GM12875 (cell line): ENCODE results near the gene TIE1.

Experiments used
- H3K4me3 ChIP-seq: one replicate; pipeline ENCODE4 v1.5.1; 2011; ENCODE audit warnings: low read depth, low read length, control low read depth
- CTCF ChIP-seq: IDR thresholded peaks from 2 replicates; pipeline ENCODE4 v1.5.1; 2011; ENCODE audit warnings: low read depth, mild to moderate bottlenecking, control low read depth, inconsistent platforms, low read length, moderate library complexity, borderline replicate concordance; ENCODE audit not compliant: insufficient read depth

Gene TIE1

GRCh38 chr1:43269627-43270375 lies 31.0 kb upstream of the TIE1 start, which contains the start of gene TMEM125:
TSS of gene TMEM125 (plus strand) at chr1:43269983. CDS start at chr1:43272723, 2,740 bp downstream.
- no peak for TF ChIP-seq CTCF
- H3K4me3 ChIP-seq, result no peak within 1 kb of the TSS

- TF ChIP-seq CTCF, result no peak
- H3K4me3 ChIP-seq, result no peak overlapping the region
These were observed 30.2 kb upstream of the TIE1 start for GRCh38 chr1:43270421-43271095.

- no peak overlapping the region for H3K4me3 ChIP-seq
- no peak for TF ChIP-seq CTCF
These were observed 29.3 kb upstream of the TIE1 start for GRCh38 chr1:43271186-43272118.

GRCh38 chr1:43272161-43272560 lies 28.6 kb upstream of the TIE1 start:
- H3K4me3 ChIP-seq, result no peak overlapping the region
- no peak for TF ChIP-seq CTCF

- no peak overlapping the region for H3K4me3 ChIP-seq
- no peak for TF ChIP-seq CTCF
These were observed 27.9 kb upstream of the TIE1 start for GRCh38 chr1:43272576-43273571.

GRCh38 chr1:43273708-43274107 lies 27.1 kb upstream of the TIE1 start:
- H3K4me3 ChIP-seq, result no peak overlapping the region
- TF ChIP-seq CTCF, result no peak
